ENCODE results near the gene UROC1. TPM values are rescaled to one million over a fixed set of nuclear protein-coding genes. Genes with fewer than 3 reads are reported as not detected.

UROC1 gene
- total and polyA plus RNA-seq, 9 of the 15 experiments (the other 6 are each of a cell fraction or from before 2014, with no cell fraction given), result not detected

DNA sequence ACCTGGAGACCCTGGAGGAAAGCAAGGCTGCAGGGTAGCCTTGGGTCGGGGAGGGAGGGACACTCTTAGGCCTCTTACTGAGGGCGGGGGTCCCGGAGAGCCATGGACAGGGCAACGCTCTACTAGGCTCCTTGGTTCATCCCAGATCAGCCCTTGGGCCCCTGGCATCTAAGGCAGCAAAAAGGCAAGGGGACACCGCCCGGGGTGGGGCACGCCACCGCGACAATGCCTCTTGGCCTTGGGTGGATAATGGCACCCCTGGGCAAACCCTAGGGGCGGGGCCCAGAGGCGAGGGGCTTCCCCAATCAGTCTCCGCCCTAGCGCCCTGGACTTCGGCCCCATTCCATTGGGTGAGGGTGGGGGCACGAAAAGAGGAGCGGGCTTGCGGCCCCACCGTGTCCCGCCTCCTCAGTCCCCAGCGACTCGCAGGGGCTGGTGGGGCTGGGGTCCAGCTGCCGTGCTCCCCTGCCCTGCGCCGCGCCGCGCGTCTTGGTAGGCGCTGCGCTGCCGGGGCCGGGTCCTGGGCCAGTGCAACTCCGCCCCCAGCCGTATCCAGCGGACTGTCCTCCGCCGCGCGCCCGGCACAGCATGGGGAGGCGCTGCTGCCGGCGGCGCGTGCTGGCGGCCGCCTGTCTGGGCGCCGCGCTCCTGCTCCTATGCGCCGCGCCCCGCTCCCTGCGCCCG is 6.3 kb upstream of the UROC1 start, which contains the start of gene CHST13:
Gene CHST13 (plus strand): TSS at position 411 of the 684 bp plus-strand sequence. CDS start 178 bp downstream, at position 589.
- H3K9me3 ChIP-seq (replicated peaks; ENCODE audit: control insufficient read depth, insufficient read depth, low read depth, low read length), result no peaks in the 10 kb centered on the region
- FAIRE-seq (no peak), DNase-seq (ENCODE audit: extremely low read depth in 1 of 4, low spot score in 3 of 4) (peak; percentile 34 to 52 (median 42)), ATAC-seq (peak; percentile 87)
- H3K27ac ChIP-seq (ENCODE audit: extremely low read depth, low read depth, low read length), result no peak within 1 kb of the TSS
- peaks cover 0 to 11% of the 10 kb centered on the region in 2 experiments; a peak in 2 of 5 replicates for H3K27me3 ChIP-seq (ENCODE audit: control insufficient read depth in 2 of 2, insufficient read depth in 2 of 2, low read length in 2 of 2)
- H4K20me1 ChIP-seq (replicated peaks; ENCODE audit: control insufficient read depth, insufficient read depth, low read length), result peaks cover 3% of the 10 kb centered on the region; the same call in 1 of the 2 replicates
- CTCF ChIA-PET (ENCODE audit: low intra/inter-chr PET ratio), result interaction anchor here (0.7 kb wide), 1 partner anchor 459 kb away, joined by 3 read pairs; no protein-coding TSS in a partner anchor
- H3K36me3 ChIP-seq (ENCODE audit: control insufficient read depth, insufficient read depth, low read length), result no peaks in the 10 kb centered on the region
- POLR2A ChIA-PET, result interaction anchor here (0.6 kb wide), 1 partner anchor 58 kb away, joined by 3 read pairs; no protein-coding TSS in a partner anchor
- H3K4me2 ChIP-seq (ENCODE audit: insufficient read depth, low read length), result peak within 1 kb of the TSS; percentile 5
- TF ChIP-seq RBM39 (optimal IDR thresholded peaks at IDR 0.05; ENCODE audit: low read depth, low read length) (no peak), CTBP1 (IDR thresholded peaks at IDR 0.05; ENCODE audit: borderline replicate concordance) (peak; percentile 49; the same call in 1 of the 2 replicates), CXXC5 (CRISPR knock-in tag; IDR thresholded peaks at IDR 0.05) (peak; percentile 19; the same call in 1 of the 2 replicates), L3MBTL2 (IDR thresholded peaks at IDR 0.05) (0 out of 2 replicates have a peak, but pooled peaks have one; percentile 19), SOX6 (IDR thresholded peaks at IDR 0.05) (no peak), RBFOX2 (IDR thresholded peaks at IDR 0.05; ENCODE audit: low read depth, low read length) (peak; percentile 37; the same call in 1 of the 2 replicates)
- TF ChIP-seq, protein P1, sequence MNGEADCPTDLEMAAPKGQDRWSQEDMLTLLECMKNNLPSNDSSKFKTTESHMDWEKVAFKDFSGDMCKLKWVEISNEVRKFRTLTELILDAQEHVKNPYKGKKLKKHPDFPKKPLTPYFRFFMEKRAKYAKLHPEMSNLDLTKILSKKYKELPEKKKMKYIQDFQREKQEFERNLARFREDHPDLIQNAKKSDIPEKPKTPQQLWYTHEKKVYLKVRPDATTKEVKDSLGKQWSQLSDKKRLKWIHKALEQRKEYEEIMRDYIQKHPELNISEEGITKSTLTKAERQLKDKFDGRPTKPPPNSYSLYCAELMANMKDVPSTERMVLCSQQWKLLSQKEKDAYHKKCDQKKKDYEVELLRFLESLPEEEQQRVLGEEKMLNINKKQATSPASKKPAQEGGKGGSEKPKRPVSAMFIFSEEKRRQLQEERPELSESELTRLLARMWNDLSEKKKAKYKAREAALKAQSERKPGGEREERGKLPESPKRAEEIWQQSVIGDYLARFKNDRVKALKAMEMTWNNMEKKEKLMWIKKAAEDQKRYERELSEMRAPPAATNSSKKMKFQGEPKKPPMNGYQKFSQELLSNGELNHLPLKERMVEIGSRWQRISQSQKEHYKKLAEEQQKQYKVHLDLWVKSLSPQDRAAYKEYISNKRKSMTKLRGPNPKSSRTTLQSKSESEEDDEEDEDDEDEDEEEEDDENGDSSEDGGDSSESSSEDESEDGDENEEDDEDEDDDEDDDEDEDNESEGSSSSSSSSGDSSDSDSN (IDR thresholded peaks at IDR 0.05; ENCODE audit: borderline replicate concordance in 1 of 2, low read depth in 2 of 2, low read length in 2 of 2), result 0 out of 4 replicates have a peak, but pooled peaks of 1 of the 2 experiments have one; percentile 71
- no TSS peak for BruUV-seq (replicated peaks)
- peaks cover 0 to 12% of the 10 kb centered on the region in 2 experiments; a peak in 2 of 5 replicates for H3K4me1 ChIP-seq (replicated peaks in 1 of 2; ENCODE audit: control insufficient read depth in 2 of 2, insufficient read depth in 2 of 2, low read length in 2 of 2)
- WGBS (ENCODE audit: insufficient coverage, low coverage, missing lambda C conversion rate), result 7% methylated on average over 37 of the region's 56 CpGs
- H3K9me1 ChIP-seq (ENCODE audit: control insufficient read depth, insufficient read depth, low read length), result no peaks in the 10 kb centered on the region
- H3K4me3 ChIP-seq, result peak within 1 kb of the TSS; percentile 11; the same call in 1 of the 2 replicates
- no peak within 1 kb of the TSS for H3K9ac ChIP-seq (ENCODE audit: insufficient read depth in 1 of 2, low read depth in 2 of 2, low read length in 2 of 2)
- peak within 1 kb of the TSS; percentile 55; the same call in 1 of the 2 replicates for H2AFZ ChIP-seq (ENCODE audit: low read depth, low read length)
- in situ Hi-C loops (cut with MboI) (no loop called here), intact Hi-C loops (cut with micrococcal nuclease) (loop anchor here (10.0 kb wide), 2 partner anchors 141 to 221 kb away; no protein-coding TSS in a partner anchor)
- no peaks in the 10 kb centered on the region for H3K79me2 ChIP-seq (ENCODE audit: control insufficient read depth, insufficient read depth, low read length)
